Measurements from ENCODE around the gene ZNF649. TPM values are rescaled to one million over a fixed set of nuclear protein-coding genes. Genes with fewer than 3 reads are reported as not detected.

Gene ZNF649
- total and polyA plus RNA-seq, 2 of the 13 experiments (the other 11 are each of a cell fraction or from before 2014, with no cell fraction given), result 3.0 to 13.4 TPM

DNA sequence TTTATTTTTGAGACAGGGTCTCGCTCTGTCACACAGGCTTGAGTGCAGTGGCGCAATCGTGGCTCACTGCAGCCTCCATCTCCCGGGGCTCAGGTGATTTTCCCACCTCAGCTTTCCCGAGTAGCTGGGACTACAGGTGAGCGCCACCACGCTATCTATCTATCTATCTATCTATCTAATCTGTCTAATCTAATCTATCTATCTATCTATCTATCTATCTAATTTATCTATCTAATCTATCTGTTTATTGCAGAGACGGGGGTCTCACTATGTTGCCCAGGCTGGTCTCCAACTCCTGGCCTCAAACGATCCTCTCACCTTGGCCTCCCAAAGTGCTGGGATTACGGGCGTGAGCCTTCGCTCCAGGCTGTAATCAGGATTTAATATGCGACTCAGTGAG lies 23.0 kb upstream of the ZNF649 start:
- H3K4me1 ChIP-seq (ENCODE audit: insufficient read depth, low read length), result peaks cover 35% of the 10 kb centered on the region
- POLR2A ChIA-PET, result no interaction called here
- ATAC-seq (no peak), DNase-seq (ENCODE audit: low spot score) (no peak), FAIRE-seq (no peak)
- peak; percentile 85 for TF ChIP-seq ZNF121 (CRISPR knock-in tag; IDR thresholded peaks at IDR 0.05)
- TF ChIP-seq EZH2 (conservative IDR thresholded peaks at IDR 0.05; ENCODE audit: low read depth, low read length), result no peak
- TF ChIP-seq, protein P1, sequence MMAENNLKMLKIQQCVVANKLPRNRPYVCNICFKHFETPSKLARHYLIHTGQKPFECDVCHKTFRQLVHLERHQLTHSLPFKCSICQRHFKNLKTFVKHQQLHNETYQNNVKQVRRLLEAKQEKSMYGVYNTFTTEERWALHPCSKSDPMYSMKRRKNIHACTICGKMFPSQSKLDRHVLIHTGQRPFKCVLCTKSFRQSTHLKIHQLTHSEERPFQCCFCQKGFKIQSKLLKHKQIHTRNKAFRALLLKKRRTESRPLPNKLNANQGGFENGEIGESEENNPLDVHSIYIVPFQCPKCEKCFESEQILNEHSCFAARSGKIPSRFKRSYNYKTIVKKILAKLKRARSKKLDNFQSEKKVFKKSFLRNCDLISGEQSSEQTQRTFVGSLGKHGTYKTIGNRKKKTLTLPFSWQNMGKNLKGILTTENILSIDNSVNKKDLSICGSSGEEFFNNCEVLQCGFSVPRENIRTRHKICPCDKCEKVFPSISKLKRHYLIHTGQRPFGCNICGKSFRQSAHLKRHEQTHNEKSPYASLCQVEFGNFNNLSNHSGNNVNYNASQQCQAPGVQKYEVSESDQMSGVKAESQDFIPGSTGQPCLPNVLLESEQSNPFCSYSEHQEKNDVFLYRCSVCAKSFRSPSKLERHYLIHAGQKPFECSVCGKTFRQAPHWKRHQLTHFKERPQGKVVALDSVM (CRISPR knock-in tag; IDR thresholded peaks at IDR 0.05), result peak; percentile 84
- H3K4me2 ChIP-seq (ENCODE audit: low read depth, low read length), result peak overlapping the region; percentile 66
- intact Hi-C loops (cut with micrococcal nuclease; ENCODE audit: unreplicated experiment), result loop anchor here (2.0 to 10.0 kb wide), 2 partner anchors 23 to 77 kb away; partner anchors contain the start of genes ZNF615 and ZNF649
- CTCF ChIA-PET (ENCODE audit: low intra/inter-chr PET ratio, low total read pairs), result no interaction called here
- 51% methylated on average over 13 of the region's 13 CpGs for WGBS (ENCODE audit: low lambda C conversion rate)
- peaks cover 6 to 18% of the 10 kb centered on the region in 2 experiments; a peak in 3 of 5 replicates for H3K36me3 ChIP-seq (replicated peaks in 1 of 2; ENCODE audit: control insufficient read depth in 1 of 2, insufficient read depth in 2 of 2, low read length in 2 of 2)
- H3K27me3 ChIP-seq (ENCODE audit: control insufficient read depth in 1 of 2, insufficient read depth in 2 of 2, low read length in 2 of 2), result no peaks in the 10 kb centered on the region; a peak in 1 of 5 replicates
- H3K9ac ChIP-seq (ENCODE audit: insufficient read depth, low read depth, low read length), result peak overlapping the region; percentile 84
- peaks cover 13% of the 10 kb centered on the region for H3K79me2 ChIP-seq (ENCODE audit: insufficient read depth, low read length)
- in situ Hi-C loops (cut with HindIII; ENCODE audit: extremely low pct_ligation_motif_present, low pct_unique_long_range_greater_than_20kb), result no loop called here
- H3K9me3 ChIP-seq (ENCODE audit: low read length), result peaks cover 24% of the 10 kb centered on the region
- TSS peak; percentile 45 for BruUV-seq (replicated peaks)
- H3K4me3 ChIP-seq (replicated peaks in 1 of 3; ENCODE audit: insufficient read depth in 1 of 3, low read depth in 2 of 3, low read length in 3 of 3), result peak overlapping the region; percentile 88 to 98 (median 96)
- H2AFZ ChIP-seq (ENCODE audit: low read length), result peak overlapping the region; percentile 99
- peak overlapping the region; percentile 87 for H3K27ac ChIP-seq (ENCODE audit: extremely low read length, insufficient read depth, low read length)
- no peaks in the 10 kb centered on the region for H4K20me1 ChIP-seq (ENCODE audit: insufficient read depth, low read length)
